ENCODE data around the gene CFAP299.
"Not testable (repeated sequence)": the region's sequence is repeated elsewhere in the genome, so short reads cannot be mapped to it uniquely, and the experiment has no call there.

CFAP299 gene

DNA sequence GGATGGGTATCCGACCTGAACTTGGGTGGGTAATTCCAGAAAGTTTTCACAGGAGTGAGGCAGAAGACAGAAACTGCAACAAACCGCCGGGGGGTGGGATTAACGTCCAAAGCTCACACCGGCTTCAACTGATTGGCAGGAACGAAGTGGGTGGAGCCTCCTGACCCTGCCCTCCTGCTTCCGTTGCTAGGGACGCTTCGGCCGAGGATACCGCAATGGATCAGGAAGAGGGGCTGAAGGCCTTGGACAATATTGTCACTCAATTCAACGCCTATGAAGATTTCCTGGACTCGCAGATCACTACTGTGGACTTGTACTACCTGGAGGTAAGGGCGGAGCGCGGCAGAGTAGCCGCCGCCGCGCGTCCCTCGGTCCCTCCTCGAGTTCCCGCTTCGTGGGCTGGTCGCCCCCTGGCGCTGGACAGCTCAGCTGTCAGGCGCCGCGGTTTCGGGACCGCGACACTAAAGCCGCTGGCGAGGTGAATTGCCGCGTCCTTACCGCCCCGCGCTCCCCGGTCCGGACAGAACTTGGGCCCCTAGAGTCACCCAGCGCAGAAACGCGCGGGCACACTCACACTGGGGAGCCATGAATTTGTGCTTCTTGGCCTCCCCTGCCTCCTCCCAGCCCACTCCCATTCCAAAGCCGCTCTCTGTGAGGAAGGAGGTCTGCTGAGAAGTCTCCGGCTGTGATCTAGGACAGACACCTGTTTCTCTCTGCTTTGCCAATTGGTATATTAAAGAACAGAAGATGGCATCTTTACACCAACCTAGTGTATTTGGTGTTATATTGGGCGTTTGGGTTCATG, at the start of gene CFAP299:
CFAP299 (plus strand) TSS at position 177 of the 805 bp plus-strand sequence.
- H3K36me3 Mint-ChIP-seq: no peaks in the 10 kb centered on the region
- H3K9me3 Mint-ChIP-seq: no peaks in the 10 kb centered on the region
- H3K4me1 Mint-ChIP-seq: peaks cover 14% of the 10 kb centered on the region
- ATAC-seq: peak; percentile 91
- no peak within 1 kb of the TSS for H3K27ac Mint-ChIP-seq
- peak within 1 kb of the TSS; percentile 81 for H3K4me3 Mint-ChIP-seq
- peaks cover 21% of the 10 kb centered on the region for H3K27me3 Mint-ChIP-seq

DNA sequence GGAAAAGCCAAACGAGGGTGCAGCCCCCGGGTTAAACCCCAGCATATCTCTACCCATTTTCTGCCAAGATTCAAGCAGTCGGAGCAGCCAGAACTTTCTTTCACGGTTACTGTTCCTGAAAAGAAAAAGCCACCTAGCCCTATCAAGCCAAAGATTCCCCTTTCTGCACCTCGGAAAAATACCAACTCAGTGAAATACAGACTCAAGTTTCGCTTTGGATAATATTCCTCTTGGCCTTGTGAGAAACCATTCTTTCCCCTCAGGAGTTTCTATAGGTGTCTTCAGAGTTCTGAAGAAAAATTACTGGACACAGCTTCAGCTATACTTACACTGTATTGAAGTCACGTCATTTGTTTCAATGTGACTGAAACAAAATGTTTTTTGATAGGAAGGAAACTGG, 49.1 kb upstream of the CFAP299 start:
- no peak overlapping the region for H3K4me3 Mint-ChIP-seq
- no peaks in the 10 kb centered on the region for H3K9me3 Mint-ChIP-seq
- no peak for ATAC-seq
- no peak overlapping the region for H3K27ac Mint-ChIP-seq
- H3K36me3 Mint-ChIP-seq: no peaks in the 10 kb centered on the region
- no peaks in the 10 kb centered on the region for H3K4me1 Mint-ChIP-seq
- no peaks in the 10 kb centered on the region for H3K27me3 Mint-ChIP-seq

DNA sequence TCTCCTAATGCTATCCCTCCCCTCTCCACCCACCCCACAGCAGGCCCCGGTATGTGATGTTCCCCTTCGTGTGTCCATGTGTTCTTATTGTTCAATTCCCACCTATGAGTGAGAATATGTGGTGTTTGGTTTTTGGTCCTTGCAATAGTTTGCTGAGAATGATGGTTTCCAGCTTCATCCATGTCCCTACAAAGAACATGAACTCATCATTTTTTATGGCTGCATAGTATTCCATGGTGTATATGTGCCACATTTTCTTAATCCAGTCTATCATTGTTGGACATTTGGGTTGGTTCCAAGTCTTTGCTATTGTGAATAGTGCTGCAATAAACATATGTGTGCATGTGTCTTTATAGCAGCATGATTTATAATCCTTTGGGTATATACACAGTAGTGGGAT, 44.9 kb upstream of the CFAP299 start:
- not testable (repeated sequence) for H3K4me3 Mint-ChIP-seq, H3K27me3 Mint-ChIP-seq, H3K27ac Mint-ChIP-seq, H3K36me3 Mint-ChIP-seq, ATAC-seq, H3K9me3 Mint-ChIP-seq, H3K4me1 Mint-ChIP-seq

DNA sequence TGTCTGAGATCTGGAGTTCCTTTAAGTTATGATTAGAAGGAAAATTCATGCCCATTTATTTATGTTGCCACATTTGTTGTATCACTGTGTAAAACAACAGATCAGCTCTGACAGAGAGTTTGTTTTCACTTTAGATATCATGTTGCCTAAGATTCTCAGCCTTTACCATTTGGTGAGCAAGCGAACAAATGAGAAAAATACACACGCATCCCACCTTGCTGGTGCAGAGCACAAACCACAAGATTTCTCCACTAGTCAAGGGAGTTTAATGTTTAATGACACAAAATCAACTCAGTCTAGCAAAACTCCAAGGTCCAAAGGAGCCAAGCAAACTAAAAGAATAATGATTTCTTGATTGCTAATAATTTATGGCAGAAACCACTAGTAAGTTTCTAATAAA, 41.3 kb upstream of the CFAP299 start:
- Mint-ChIP-seq H3K9me3 (no peaks in the 10 kb centered on the region), H3K36me3 (no peaks in the 10 kb centered on the region), H3K27me3 (peaks cover 9% of the 10 kb centered on the region), H3K27ac (no peak overlapping the region), H3K4me1 (no peaks in the 10 kb centered on the region), H3K4me3 (no peak overlapping the region)
- ATAC-seq: no peak

GRCh38 chr4:80295336-80295735, 40.2 kb upstream of the CFAP299 start:
- H3K4me3 Mint-ChIP-seq: no peak overlapping the region
- no peaks in the 10 kb centered on the region for H3K4me1 Mint-ChIP-seq
- peaks cover 9% of the 10 kb centered on the region for H3K27me3 Mint-ChIP-seq
- H3K9me3 Mint-ChIP-seq: no peaks in the 10 kb centered on the region
- no peaks in the 10 kb centered on the region for H3K36me3 Mint-ChIP-seq
- no peak for ATAC-seq
- no peak overlapping the region for H3K27ac Mint-ChIP-seq

GRCh38 chr4:80295826-80296225, 39.7 kb upstream of the CFAP299 start:
- Mint-ChIP-seq H3K4me1 (no peaks in the 10 kb centered on the region), H3K4me3 (no peak overlapping the region), H3K27ac (no peak overlapping the region), H3K27me3 (peaks cover 9% of the 10 kb centered on the region), H3K36me3 (no peaks in the 10 kb centered on the region), H3K9me3 (no peaks in the 10 kb centered on the region)
- no peak for ATAC-seq

DNA sequence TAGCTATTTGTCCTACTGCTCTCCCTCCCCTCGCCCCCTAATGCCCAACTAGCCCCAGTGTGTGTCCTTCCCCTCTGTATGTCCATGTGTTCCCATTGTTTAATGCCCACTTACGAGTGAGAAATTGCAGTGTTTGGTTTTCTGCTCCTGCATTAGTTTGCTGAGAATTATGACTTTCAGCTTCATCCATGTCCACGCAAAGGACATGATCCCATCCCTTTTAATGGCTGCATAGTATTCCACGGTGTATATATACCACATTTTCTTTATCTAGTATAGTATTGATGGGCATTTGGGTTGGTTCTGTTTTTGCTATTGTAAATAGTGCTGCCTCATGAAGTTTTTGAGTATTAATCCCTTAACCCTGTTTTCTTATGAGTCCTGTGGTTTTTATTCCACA, 33.6 kb upstream of the CFAP299 start:
- Mint-ChIP-seq H3K9me3 (peaks cover 3% of the 10 kb centered on the region), H3K27me3 (peaks cover 9% of the 10 kb centered on the region), H3K36me3 (no peaks in the 10 kb centered on the region), H3K4me1 (no peaks in the 10 kb centered on the region), H3K4me3 (no peak overlapping the region), H3K27ac (no peak overlapping the region)
- ATAC-seq: no peak

DNA sequence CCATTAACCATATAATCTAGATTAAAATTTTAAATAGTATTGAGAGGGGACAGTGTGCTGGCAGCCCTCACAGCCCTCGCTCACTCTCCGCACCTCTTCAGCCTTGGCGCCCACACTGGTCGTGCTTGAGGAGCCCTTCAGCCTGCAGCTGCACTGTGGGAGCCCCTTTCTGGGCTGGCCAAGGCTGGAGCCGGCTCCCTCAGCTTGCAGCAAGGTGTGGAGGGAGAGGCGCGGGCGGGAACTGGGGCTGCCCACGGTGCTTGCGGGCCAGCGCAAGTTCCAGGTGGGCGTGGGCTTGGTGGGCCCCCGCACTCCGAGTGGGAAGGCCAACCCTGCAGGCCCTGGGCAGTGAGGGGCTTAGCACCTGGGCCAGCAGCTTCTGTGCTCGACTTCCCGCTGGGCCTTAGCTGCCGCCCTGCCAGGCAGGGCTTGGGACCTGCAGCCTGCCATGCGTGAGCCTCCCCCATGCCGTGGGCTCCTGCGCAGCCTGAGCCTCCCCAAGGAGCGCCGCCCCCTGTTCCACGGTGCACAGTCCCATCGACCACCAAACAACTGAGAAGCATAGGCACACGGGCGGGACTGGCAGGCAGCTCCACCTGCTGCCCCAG, 32.8 kb upstream of the CFAP299 start:
- ATAC-seq: no peak
- H3K9me3 Mint-ChIP-seq: peaks cover 3% of the 10 kb centered on the region

GRCh38 chr4:80305466-80305865, 30.1 kb upstream of the CFAP299 start:
- H3K9me3 Mint-ChIP-seq: peaks cover 3% of the 10 kb centered on the region
- peaks cover 32% of the 10 kb centered on the region for H3K27me3 Mint-ChIP-seq
- no peaks in the 10 kb centered on the region for H3K4me1 Mint-ChIP-seq
- no peak overlapping the region for H3K27ac Mint-ChIP-seq
- no peak for ATAC-seq
- H3K36me3 Mint-ChIP-seq: no peaks in the 10 kb centered on the region
- no peak overlapping the region for H3K4me3 Mint-ChIP-seq

More for the DNA sequence above, 32.8 kb upstream of the CFAP299 start:
- peaks cover 13% of the 10 kb centered on the region for H3K27me3 Mint-ChIP-seq
- no peaks in the 10 kb centered on the region for H3K4me1 Mint-ChIP-seq
- H3K36me3 Mint-ChIP-seq: no peaks in the 10 kb centered on the region
- H3K27ac Mint-ChIP-seq: no peak overlapping the region
- no peak overlapping the region for H3K4me3 Mint-ChIP-seq

- no peaks in the 10 kb centered on the region for H3K4me1 Mint-ChIP-seq
- peaks cover 32% of the 10 kb centered on the region for H3K27me3 Mint-ChIP-seq
- no peak overlapping the region for H3K4me3 Mint-ChIP-seq
- H3K9me3 Mint-ChIP-seq: peaks cover 3% of the 10 kb centered on the region
- H3K36me3 Mint-ChIP-seq: no peaks in the 10 kb centered on the region
- H3K27ac Mint-ChIP-seq: no peak overlapping the region
- no peak for ATAC-seq
These were observed 29.3 kb upstream of the CFAP299 start for GRCh38 chr4:80306260-80306659.

DNA sequence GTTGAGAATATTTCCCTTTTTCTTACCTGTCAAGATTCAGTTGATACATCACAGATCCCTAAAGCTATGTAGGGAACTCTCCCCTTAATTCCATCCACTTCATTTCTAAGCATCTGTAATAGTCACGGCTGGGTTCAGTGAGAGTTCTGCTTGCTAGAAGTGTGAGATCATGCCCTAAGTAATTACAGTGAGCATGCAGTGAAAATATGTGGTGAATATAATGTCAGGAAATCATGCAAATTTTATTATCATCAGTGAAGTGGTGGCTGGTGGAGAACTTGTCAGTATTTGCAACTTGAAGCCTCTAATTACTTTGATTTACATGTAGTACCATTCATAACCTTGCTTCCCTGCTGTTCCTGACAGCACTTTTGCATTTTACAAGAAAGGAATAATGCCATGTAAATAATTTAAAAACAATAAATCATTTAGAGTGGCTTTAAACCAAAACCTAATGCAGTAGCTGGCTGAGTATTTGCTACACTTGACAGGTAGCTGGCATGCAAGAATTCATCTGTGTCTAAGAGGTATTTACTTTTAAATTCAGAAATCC, 28.3 kb upstream of the CFAP299 start:
- Mint-ChIP-seq H3K9me3 (no peaks in the 10 kb centered on the region), H3K4me3 (no peak overlapping the region), H3K4me1 (no peaks in the 10 kb centered on the region), H3K27ac (no peak overlapping the region), H3K36me3 (no peaks in the 10 kb centered on the region), H3K27me3 (peaks cover 32% of the 10 kb centered on the region)
- no peak for ATAC-seq

DNA sequence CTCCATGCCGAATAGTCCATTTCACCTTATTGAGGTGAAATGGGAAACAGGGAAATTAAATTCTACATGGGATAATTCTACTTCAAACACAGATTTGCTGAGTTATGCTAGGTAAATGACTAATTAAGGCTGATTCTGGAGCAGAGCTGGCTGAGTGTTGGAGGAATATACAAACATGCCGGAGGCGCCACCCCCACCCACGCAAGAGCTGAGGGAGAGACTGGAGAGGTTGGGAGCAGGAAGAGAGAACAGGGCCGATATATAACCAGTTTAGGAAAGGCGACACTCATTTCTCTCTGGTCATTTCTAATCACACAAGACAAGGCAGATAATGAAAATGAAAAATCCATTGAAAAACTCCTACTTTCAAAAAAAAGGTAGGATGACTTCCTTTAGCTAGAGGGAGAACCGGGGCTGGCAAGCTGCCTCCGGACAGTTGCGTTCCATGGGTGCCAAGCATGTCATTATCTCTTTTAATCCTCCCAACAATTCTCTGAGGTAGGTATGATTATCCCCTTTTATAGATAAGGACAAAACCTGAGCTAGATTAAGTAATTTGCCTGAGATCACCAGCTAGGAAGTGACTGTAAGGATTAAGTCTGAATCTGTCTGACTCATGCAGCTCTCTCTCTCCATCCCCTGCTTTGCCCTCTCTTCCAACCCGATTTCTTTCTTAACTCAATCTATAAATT, 27.6 kb upstream of the CFAP299 start:
- Mint-ChIP-seq H3K9me3 (no peaks in the 10 kb centered on the region), H3K4me3 (no peak overlapping the region)
- no peak for ATAC-seq

GRCh38 chr4:80308466-80308822, 27.1 kb upstream of the CFAP299 start:
- H3K4me1 Mint-ChIP-seq: no peaks in the 10 kb centered on the region
- no peaks in the 10 kb centered on the region for H3K9me3 Mint-ChIP-seq
- no peak overlapping the region for H3K27ac Mint-ChIP-seq
- peaks cover 32% of the 10 kb centered on the region for H3K27me3 Mint-ChIP-seq
- no peak for ATAC-seq
- no peaks in the 10 kb centered on the region for H3K36me3 Mint-ChIP-seq
- no peak overlapping the region for H3K4me3 Mint-ChIP-seq

More for the DNA sequence above, 27.6 kb upstream of the CFAP299 start:
- peaks cover 32% of the 10 kb centered on the region for H3K27me3 Mint-ChIP-seq
- no peak overlapping the region for H3K27ac Mint-ChIP-seq
- H3K4me1 Mint-ChIP-seq: no peaks in the 10 kb centered on the region
- no peaks in the 10 kb centered on the region for H3K36me3 Mint-ChIP-seq

- no peak for ATAC-seq
- Mint-ChIP-seq H3K27me3 (peaks cover 32% of the 10 kb centered on the region), H3K27ac (no peak overlapping the region), H3K4me1 (no peaks in the 10 kb centered on the region), H3K9me3 (no peaks in the 10 kb centered on the region), H3K4me3 (no peak overlapping the region), H3K36me3 (no peaks in the 10 kb centered on the region)
These were observed 26.1 kb upstream of the CFAP299 start for GRCh38 chr4:80309294-80310004.

DNA sequence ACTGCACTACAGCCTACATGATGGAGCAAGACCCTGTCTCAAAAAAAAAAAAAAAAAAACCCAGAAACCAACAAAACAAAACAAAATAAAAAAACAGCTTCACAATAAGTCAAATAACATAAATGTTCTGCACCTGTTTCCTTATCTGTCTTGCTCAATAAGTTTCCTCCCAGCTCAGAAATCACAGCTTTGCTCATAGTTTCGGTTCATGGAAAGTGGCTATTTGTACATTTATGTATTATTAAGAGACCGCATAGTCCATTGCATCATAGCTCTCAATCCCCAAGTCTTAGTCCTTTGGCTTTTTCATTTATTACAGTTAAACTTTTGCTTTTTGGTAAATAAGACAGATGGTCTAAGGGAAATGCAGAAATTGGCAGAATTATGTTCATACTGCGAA, 24.4 kb upstream of the CFAP299 start:
- H3K27me3 Mint-ChIP-seq: peaks cover 30% of the 10 kb centered on the region
- H3K4me3 Mint-ChIP-seq: no peak overlapping the region
- H3K9me3 Mint-ChIP-seq: no peaks in the 10 kb centered on the region
- H3K27ac Mint-ChIP-seq: no peak overlapping the region
- no peaks in the 10 kb centered on the region for H3K36me3 Mint-ChIP-seq
- no peaks in the 10 kb centered on the region for H3K4me1 Mint-ChIP-seq
- no peak for ATAC-seq
